Ishikawa (cell line): ENCODE results near the gene COQ8B.

Experiments
- CEBPB ChIP-seq: IDR thresholded peaks from 2 replicates; pipeline ENCODE4 v1.6.1; 2012
- CREB1 ChIP-seq: IDR thresholded peaks from 2 replicates; pipeline ENCODE4 v1.6.1; 2012; ENCODE audit warnings: low read depth
- EGR1 ChIP-seq: IDR thresholded peaks from 2 replicates; pipeline ENCODE4 v1.6.1; 2012
- EP300 ChIP-seq: IDR thresholded peaks from 2 replicates; pipeline ENCODE4 v1.6.1; 2012; ENCODE audit warnings: borderline replicate concordance
- FOXM1 ChIP-seq: IDR thresholded peaks from 2 replicates; pipeline ENCODE4 v1.6.1; 2012; ENCODE audit warnings: low read depth, borderline replicate concordance
- NFIC ChIP-seq: IDR thresholded peaks from 2 replicates; pipeline ENCODE4 v1.6.1; 2012
- RAD21 ChIP-seq: IDR thresholded peaks from 2 replicates; pipeline ENCODE4 v1.6.1; 2012; ENCODE audit warnings: low read depth
- TAF1 ChIP-seq: IDR thresholded peaks from 2 replicates; pipeline ENCODE4 v1.6.1; 2012; ENCODE audit warnings: low read depth, mild to moderate bottlenecking
- TCF12 ChIP-seq: IDR thresholded peaks from 2 replicates; pipeline ENCODE4 v1.6.1; 2012; ENCODE audit warnings: low read depth
- TEAD4 ChIP-seq: IDR thresholded peaks from 2 replicates; pipeline ENCODE4 v1.6.1; 2012
- YY1 ChIP-seq: IDR thresholded peaks from 2 replicates; pipeline ENCODE4 v1.6.1; 2012; ENCODE audit warnings: low read depth
- ZBTB7A ChIP-seq: IDR thresholded peaks from 2 replicates; pipeline ENCODE4 v1.6.1; 2012; ENCODE audit warnings: low read depth
- TF ChIP-seq, protein P1 (sequence below): IDR thresholded peaks from 2 replicates; pipeline ENCODE4 v1.6.1; 2012
- TF ChIP-seq, protein P2 (sequence below): IDR thresholded peaks from 2 replicates; pipeline ENCODE4 v1.6.1; 2012; ENCODE audit warnings: low read depth, mild to moderate bottlenecking
- TF ChIP-seq, protein P3 (sequence below): IDR thresholded peaks from 2 replicates; pipeline ENCODE4 v1.6.1; 2012

Gene COQ8B

DNA sequence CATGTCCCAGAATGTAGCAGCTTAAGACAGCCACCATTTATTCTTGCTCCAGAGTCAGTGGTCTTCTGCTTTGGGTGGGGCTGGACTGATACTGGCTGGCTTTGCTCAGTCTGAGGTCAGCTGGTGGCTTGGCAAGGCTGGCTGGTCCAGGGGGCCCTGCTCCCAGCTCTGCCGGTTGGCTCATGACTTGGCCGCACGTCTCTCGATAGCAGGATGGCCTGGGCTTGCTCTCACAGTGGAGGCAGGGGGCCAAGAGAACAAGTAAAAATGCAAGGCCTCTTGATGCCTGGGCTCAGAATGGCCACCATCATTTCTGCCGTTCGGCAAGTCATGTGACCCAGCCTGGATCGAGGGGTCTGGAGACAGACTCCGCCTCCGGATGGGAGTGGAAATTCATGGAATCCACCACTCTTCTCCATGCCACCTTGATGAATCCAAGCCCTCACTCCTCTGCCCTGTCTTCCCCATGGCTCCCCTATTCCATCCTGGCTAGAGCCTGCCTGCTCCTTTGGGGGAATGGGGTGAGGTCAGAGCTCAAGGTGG is 20.5 kb upstream of the COQ8B start:
- no peak for TF ChIP-seq TEAD4
- no peak for TF ChIP-seq FOXM1
- no peak for TF ChIP-seq TCF12
- TF ChIP-seq, protein P1, sequence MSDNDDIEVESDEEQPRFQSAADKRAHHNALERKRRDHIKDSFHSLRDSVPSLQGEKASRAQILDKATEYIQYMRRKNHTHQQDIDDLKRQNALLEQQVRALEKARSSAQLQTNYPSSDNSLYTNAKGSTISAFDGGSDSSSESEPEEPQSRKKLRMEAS: no peak
- no peak for TF ChIP-seq YY1
- TF ChIP-seq TAF1: no peak
- no peak for TF ChIP-seq CEBPB
- TF ChIP-seq EP300: no peak
- no peak for TF ChIP-seq RAD21
- TF ChIP-seq ZBTB7A: no peak
- TF ChIP-seq EGR1: no peak
- no peak for TF ChIP-seq CREB1

DNA sequence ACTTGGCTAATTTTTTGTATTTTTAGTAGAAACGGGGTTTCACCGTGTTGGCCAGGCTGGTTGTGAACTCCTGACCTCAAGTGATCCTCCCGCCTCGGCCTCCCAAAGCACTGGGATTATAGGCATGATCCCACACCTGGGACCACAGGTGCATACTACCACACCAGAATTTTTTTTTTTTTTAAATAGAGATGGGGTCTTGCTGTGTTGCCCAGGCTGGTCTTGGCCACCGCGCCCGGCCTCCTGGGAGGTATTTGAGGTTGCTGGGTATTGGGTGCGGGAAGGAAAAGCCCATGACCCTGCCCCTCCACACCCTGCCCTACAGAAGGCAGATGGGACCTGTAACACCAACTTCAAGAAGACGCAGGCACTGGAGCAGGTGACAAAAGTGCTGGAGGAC is 20.0 kb upstream of the COQ8B start:
- no peak for TF ChIP-seq RAD21
- no peak for TF ChIP-seq EP300

DNA sequence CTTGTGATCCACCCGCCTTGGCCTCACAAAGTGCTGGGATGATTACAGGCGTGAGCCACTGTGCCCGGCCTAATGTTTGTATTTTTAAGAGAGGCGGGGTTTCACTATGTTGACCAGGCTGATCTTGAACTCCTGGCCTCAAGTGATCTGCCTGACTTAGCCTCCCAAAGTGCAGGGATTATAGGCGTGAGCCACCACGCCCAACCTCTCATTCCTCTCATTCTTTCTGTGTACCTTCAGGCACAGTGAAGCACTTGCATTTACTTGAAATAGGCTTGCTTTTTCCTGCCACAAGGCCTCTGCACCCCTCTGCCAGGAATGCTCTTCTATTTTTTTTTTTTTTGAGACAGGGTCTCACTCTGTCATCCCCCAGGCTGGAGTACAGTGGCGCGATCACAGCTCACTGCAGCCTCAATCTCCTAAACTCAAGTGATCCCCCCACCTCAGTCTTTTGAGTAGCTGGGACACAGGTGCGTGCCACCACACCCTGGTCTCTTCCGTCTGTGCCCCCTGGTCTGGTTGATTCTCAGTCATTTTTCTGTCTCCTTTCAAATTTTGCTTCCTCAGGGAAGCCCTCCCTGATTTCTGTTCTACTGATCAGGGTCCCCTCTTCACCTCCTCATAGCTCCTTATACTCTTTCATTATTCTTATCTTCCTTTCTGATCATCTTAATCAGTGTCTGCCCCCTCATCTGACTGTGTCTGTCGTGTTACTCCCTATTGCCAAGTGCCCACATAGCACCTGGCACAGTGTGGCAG is 18.5 kb upstream of the COQ8B start:
- TF ChIP-seq CREB1 (no peak), YY1 (no peak), RAD21 (no peak), EGR1 (no peak), CEBPB (no peak), TAF1 (no peak), NFIC (no peak)
- TF ChIP-seq, protein P1: no peak

DNA sequence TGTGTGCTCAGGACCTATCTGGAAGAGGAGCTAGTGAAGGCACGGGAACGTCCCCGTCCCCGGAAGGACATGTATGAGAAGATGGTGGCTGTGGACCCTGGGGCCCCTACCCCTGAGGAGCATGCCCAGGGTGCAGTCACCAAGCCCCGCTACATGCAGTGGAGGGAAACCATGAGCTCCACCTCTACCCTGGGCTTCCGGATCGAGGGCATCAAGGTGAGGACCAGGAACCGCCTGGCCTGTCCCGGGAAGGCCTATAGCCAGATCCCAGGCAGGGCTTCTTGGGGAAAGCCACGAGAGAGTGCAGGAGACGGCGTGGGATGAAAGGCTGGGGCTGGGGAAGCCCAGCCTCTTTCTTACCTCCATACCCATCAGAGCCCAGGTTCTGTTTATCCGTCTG is 16.5 kb upstream of the COQ8B start:
- TF ChIP-seq EP300 (no peak), ZBTB7A (no peak), TCF12 (no peak), CREB1 (no peak), YY1 (no peak), CEBPB (no peak), NFIC (no peak), FOXM1 (no peak), RAD21 (no peak), TAF1 (no peak), EGR1 (no peak), TEAD4 (no peak)
- TF ChIP-seq, protein P1: no peak
- TF ChIP-seq, protein P2, sequence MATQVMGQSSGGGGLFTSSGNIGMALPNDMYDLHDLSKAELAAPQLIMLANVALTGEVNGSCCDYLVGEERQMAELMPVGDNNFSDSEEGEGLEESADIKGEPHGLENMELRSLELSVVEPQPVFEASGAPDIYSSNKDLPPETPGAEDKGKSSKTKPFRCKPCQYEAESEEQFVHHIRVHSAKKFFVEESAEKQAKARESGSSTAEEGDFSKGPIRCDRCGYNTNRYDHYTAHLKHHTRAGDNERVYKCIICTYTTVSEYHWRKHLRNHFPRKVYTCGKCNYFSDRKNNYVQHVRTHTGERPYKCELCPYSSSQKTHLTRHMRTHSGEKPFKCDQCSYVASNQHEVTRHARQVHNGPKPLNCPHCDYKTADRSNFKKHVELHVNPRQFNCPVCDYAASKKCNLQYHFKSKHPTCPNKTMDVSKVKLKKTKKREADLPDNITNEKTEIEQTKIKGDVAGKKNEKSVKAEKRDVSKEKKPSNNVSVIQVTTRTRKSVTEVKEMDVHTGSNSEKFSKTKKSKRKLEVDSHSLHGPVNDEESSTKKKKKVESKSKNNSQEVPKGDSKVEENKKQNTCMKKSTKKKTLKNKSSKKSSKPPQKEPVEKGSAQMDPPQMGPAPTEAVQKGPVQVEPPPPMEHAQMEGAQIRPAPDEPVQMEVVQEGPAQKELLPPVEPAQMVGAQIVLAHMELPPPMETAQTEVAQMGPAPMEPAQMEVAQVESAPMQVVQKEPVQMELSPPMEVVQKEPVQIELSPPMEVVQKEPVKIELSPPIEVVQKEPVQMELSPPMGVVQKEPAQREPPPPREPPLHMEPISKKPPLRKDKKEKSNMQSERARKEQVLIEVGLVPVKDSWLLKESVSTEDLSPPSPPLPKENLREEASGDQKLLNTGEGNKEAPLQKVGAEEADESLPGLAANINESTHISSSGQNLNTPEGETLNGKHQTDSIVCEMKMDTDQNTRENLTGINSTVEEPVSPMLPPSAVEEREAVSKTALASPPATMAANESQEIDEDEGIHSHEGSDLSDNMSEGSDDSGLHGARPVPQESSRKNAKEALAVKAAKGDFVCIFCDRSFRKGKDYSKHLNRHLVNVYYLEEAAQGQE: no peak
- TF ChIP-seq, protein P3, sequence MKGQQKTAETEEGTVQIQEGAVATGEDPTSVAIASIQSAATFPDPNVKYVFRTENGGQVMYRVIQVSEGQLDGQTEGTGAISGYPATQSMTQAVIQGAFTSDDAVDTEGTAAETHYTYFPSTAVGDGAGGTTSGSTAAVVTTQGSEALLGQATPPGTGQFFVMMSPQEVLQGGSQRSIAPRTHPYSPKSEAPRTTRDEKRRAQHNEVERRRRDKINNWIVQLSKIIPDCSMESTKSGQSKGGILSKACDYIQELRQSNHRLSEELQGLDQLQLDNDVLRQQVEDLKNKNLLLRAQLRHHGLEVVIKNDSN: no peak

DNA sequence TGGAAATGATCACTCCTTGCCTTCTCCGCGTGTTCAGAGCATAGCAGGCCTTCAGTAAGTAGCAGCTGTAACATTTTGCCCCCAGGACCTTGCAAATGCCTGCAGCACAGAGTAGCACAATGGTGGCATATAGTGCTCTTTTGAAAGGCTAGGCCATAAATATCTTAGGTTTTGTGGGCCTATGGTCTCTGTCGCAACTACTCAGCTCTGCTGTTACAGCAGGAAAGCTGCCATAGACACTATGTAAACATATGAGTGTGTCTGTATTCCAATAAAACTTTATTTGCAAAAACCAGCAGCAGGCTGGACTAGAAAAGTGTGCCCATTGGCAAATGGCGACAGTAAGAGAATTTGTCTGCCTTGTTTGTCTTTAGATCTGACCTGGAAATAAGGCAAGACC is 9.6 kb upstream of the COQ8B start:
- TF ChIP-seq TCF12 (no peak), RAD21 (no peak), CEBPB (no peak), TEAD4 (no peak), YY1 (no peak), EGR1 (no peak), TAF1 (no peak), NFIC (no peak), FOXM1 (no peak), CREB1 (no peak), ZBTB7A (no peak), EP300 (no peak)
- TF ChIP-seq, protein P2: no peak
- TF ChIP-seq, protein P3: no peak
- TF ChIP-seq, protein P1: no peak
